Right lobe of liver (tissue), 4 donors: ENCODE results near the gene ARHGAP20.

ENCODE experiments used
- POLR2A ChIP-seq: fragments of 450-650 bp; IDR thresholded peaks from one replicate; pipeline ENCODE4 v1.6.1; 2017; ENCODE audit warnings: antibody characterized with exemption, mild to moderate bottlenecking
- TF ChIP-seq, protein P1 (sequence below), 4 donors: fragments of 200-600 bp in 3 of 4; fragments of 450-650 bp in 1 of 4; IDR thresholded peaks; one replicate each; pipeline versions ENCODE4 v1.5.1 to v1.8.0; 2016 to 2022; ENCODE audit warnings: antibody characterized with exemption in 4 of 4, mild to moderate bottlenecking in 2 of 4
- donor health status: DM: no; HTN: no; CAD: no.
- donor health status: DM: no; HTN: no; CAD: no.
- donor health status: DM: no; HTN: yes; CAD: no.

DNA sequence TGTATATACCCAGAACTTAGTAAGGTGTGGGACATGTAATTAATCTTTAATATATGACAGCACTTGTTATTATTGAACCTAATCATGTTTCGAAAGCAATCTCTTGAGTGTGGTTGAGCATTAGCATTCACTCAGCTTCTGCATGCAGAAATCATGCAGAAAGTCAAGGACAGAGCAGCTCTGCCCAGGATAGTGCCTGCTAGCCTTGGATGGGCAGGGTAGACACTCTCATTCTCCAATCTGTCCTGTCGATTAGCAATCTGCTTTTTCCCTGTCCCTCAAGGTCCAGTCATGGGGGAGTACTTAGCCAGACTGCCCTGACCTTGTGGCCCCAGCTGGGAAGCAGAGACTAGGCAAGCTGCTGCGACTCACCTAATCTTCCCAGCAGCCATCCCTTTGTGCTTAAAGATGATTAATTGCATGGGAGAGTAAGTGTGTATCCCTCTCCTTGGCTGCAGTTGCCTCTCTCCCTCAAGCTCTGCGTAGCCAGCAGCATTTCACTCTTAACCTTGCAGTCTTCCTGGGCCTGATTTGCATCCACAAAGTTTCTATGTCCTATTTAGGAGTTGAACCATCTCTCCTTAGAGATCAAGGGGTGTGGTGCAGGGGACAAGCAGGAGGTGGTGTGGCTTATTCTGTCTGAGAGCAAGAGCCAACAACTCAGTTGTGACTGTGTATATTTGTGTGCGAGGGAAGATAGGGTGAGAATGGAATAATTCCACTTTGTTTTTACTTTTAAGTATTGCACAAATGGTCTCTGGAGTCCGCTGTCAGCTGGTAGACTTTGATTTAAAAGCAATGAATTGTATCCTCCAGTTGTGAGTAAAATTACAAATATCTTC is 181.1 kb downstream of the ARHGAP20 start:
- TF ChIP-seq, protein P1, sequence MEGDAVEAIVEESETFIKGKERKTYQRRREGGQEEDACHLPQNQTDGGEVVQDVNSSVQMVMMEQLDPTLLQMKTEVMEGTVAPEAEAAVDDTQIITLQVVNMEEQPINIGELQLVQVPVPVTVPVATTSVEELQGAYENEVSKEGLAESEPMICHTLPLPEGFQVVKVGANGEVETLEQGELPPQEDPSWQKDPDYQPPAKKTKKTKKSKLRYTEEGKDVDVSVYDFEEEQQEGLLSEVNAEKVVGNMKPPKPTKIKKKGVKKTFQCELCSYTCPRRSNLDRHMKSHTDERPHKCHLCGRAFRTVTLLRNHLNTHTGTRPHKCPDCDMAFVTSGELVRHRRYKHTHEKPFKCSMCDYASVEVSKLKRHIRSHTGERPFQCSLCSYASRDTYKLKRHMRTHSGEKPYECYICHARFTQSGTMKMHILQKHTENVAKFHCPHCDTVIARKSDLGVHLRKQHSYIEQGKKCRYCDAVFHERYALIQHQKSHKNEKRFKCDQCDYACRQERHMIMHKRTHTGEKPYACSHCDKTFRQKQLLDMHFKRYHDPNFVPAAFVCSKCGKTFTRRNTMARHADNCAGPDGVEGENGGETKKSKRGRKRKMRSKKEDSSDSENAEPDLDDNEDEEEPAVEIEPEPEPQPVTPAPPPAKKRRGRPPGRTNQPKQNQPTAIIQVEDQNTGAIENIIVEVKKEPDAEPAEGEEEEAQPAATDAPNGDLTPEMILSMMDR (IDR thresholded peaks at IDR 0.05) = no peak
- TF ChIP-seq POLR2A = no peak
